HG02938 (cell line): Measurements from ENCODE around the gene CELSR3.

Experiments
- ATAC-seq: cut with Tn5 transposase; IDR thresholded peaks from one replicate; pipeline ENCODE4 v1.9.1; 2021; ENCODE audit warnings: mild to moderate bottlenecking, moderate library complexity; ENCODE audit not compliant: unreplicated experiment

Gene CELSR3

GRCh38 chr3:48609088-48610005 lies 53.3 kb downstream of the CELSR3 start, which contains the start of gene UQCRC1:
Gene UQCRC1, minus strand, starts transcription at chr3:48609646. Its CDS starts 26 bp downstream, at chr3:48609620.
- peak; percentile 95 for ATAC-seq

DNA sequence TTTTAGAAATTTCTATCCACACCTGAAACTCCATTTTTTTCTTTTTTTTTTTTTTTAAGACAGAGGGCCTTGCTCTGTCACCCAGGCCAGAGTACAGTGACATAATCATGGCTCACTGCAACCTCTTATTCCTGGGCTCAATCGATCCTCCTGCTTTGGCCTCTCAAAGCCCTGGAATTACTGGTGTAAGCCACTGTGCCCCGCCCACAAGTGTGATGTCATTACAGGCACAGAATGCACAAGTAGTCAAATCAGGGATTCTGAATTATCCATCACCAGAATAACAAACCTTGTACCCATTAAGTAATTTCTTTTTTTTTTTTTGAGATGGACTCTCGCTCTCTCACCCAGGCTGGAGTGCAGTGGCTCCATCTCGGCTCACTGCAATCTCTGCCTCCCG lies 55.2 kb downstream of the CELSR3 start:
- ATAC-seq = no peak

GRCh38 chr3:48601622-48601994 lies 61.1 kb downstream of the CELSR3 start:
- ATAC-seq = no peak

- no peak for ATAC-seq
Measured at GRCh38 chr3:48600711-48601621, 61.7 kb downstream of the CELSR3 start.

GRCh38 chr3:48599509-48600285 lies 63.0 kb downstream of the CELSR3 start:
- ATAC-seq = no peak

GRCh38 chr3:48599077-48599501 lies 63.6 kb downstream of the CELSR3 start:
- ATAC-seq = no peak

DNA sequence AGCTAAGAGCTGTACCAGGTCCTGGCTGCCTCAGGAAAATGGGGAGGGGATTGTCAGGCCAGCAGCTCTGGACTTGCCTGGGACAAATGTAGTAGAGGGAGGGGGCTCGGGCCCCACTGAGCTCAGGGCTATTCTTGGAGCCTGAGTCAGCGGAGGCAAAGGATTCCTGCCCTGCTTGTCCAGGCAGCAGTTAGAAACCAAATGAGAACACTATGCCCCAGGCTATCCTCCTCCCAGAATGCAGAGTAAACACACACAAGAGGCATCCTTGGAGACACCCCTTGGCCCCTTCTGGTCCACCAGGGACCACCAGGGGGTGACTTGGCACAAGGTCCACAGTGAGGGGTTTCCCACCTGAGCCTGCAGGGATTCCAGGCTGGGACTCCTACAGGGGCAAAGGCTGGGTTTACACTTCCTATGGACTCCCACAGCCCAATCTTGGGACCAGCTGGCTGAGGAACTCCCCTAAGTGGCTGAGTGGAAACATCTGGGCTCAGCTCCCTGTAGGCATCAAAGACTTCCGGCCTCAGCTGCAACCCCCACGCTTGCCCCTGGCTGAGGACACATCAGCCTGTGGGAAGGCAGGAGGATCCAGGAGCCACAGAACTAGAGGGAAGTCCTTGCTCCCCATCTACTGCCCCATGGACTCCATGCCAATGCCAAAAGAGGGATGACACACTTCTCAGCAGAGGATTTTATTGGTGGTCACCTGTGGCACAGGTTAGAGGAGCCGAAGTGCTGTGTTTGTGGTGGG lies 64.2 kb downstream of the CELSR3 start:
- no peak for ATAC-seq

GRCh38 chr3:48597408-48597800 lies 65.3 kb downstream of the CELSR3 start:
- ATAC-seq = no peak

- no peak for ATAC-seq
Measured at GRCh38 chr3:48596676-48597407, 65.8 kb downstream of the CELSR3 start.

DNA sequence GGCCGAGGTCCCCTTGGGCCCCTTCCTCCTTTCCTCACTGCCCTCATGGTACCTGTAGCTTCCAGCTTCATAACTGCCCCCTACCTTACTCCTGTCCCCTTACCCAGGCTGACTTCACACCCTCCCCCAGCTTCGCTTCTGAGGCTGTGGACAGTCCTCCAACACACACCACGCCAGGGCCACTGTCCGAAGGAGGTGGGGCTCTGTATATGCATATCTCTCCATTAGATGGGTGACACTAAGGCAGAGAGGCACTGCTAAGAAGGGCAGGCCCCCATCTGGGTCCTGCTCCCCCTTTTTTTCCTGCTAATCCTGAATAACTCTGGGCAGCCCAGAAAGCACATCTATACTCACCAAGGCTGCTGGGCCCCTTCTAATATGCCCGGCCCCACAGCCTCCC lies 66.5 kb downstream of the CELSR3 start:
- ATAC-seq = no peak

DNA sequence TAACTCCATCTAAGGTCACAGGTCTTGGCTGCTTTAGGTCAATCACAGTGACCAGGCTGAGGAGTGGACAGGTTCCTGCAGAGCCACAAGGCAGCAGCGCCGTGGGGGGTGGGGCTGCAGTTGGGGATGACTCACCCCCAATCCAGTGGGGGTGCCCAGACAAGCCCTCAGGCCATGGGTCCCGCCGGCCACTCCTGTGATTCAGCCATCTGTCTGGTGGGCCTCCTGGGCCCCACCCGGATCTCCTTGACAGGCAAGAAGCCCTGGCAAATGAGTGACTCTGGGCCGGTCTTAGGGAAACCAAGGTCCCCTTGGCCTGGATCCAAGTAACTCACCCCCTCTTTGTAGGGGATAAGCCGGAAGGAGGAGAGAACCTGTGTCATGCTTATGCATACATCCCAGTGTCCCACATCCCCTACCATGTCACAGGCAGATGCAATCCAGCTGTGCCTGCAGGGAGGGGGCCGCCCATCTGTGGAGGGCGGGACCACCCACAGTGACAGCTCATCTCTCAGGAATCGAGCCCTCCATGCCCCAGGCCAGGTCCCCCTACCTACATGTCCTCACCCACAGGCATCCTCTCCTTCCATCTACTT lies 67.1 kb downstream of the CELSR3 start:
- no peak for ATAC-seq

DNA sequence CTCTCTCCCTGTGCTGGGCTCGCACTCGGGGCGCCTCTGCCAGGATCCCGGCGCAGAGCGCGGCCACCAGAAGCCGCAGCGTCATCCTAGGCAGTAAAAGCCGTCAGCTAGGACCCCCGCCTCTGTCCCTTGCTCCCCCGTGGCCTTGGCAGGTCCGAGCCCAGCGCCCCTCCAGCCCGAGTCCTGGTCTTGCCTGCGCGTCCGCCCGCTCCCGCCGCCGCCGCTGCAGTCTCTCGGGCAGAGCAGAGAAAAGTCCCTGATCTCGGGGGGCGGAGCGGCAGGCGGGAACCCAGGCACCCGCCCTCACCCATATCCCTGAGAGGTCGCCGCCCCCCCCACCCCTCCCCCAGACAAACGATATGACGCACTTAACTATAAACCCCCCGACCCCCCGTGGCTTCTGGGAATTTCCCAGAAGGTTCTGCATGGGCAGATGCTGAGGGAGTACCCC lies 67.6 kb downstream of the CELSR3 start, which contains the start of gene COL7A1:
Gene COL7A1 (minus strand): TSS at position 255 of the 451 bp plus-strand sequence. CDS start 170 bp downstream, at position 85.
- no peak for ATAC-seq

DNA sequence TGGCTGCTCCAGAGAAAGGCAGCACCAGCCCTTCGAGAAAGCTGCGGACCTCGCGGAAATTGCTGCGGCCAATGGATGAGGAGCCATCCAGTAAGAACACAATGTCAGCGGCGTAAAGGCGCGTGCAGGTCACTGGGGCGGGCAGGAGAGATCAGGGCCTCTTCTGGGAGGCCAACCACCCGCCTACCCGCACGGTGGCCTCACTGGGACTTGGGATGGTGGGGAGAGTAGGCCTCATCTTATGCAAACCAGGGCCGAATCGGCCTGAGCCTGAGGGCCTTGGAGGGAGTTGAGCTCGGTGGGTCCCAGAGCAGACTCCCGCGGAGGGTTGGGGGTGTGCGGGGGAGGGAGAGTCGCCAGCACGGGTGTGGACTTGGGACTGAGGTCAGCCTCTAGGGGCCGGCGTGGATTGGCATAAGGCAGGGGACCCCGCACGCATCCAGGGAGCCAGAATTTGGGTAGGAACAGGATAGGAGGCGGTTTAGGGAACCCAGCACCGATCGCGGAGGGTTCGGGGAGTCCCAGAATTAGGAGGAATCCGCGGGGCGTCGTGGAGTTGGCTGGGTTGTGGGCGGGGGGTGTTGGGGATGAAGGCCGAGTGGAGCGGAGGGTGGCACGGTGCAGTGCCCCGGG lies 68.2 kb downstream of the CELSR3 start:
- no peak for ATAC-seq

DNA sequence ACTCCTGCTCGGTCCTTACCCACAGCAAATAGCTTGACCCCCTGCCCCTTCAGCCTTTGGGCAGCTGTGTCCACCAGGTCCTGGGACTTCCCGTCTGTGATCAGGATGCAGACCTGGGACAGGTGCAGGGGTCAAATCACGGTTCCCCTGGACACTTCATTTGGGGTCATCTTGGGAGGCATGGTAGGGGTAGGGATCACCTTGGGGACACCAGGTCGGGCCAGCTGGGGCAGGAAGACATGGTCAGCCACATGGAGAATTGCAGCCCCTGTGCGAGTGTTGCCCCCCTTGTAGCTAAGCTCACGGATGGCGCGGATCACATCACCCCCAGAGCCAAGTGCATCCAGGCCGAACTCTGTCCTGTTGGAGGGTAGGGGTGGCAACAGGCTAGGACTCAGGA lies 69.3 kb downstream of the CELSR3 start:
- no peak for ATAC-seq

DNA sequence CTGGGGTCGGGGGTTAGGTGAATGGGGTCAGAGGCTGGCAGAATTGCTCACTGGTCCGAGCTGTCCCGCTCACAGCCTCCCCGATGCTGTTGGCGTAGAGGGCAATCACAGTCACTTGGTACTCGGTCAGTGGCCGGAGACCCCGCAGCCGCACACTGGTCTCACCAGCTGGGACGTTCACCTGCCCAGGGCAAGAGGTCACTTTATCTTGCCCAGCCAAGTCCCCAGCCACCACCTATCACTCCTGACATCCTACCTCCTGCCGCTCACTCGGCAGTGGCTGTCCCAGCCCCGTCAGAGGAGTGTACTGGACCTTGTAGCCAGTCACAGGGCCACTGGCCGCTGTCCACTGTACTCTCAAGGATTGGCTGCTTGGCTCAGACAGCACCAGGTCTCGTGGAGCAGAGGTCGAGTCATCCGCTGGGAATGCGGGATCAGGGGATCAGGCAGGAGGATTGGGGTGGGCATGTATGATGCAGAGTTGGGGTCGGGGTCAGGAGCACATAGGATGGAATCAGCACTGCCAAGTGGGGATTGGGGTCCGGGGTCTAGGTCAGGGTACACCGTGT lies 70.1 kb downstream of the CELSR3 start:
- ATAC-seq = no peak

- ATAC-seq = no peak
Measured at GRCh38 chr3:48591886-48592518, 70.7 kb downstream of the CELSR3 start.

DNA sequence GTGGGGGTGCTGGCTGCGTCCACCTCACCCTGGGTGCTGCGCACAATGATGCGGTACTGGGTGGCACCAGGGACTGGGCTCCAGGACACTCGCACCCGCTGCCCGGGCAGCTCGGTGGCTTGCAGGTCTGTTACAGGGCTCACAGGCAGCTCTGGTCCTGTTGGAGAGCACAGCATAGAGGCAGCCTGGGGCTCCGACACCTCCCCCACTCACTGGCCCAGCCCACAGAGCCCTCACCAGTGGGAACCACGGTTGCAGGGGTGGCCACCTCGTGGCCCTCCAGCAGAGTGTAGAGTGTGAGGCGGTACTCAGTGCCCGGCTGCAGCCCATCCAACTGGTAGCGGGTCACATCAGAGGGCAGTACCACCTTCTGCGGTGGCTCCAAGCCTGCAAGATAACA lies 71.2 kb downstream of the CELSR3 start:
- no peak for ATAC-seq

DNA sequence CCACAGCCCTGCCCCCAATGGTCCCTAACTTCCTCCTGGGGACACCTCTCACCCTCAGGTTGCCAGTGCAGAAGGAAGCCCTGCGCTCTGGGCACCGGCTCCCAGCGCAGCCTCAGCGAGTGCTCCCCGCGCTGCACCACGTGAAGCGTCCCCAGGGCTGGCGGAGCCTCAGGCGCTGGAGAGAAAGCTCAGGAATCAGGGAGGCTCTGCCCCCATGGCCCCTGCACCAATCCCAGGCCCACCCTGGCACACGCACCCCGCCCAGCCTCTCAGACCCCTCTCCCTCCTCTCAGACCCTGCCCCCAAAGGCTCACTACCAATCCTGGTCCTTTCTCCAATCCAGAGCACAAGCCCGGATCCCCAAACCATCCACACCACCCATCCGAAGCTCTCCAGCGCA lies 74.5 kb downstream of the CELSR3 start:
- ATAC-seq = no peak
